Dedifferentiated amniotic fluid mesenchymal stem cell (primary cell): ENCODE data around the gene FAM228B.
"Not testable (repeated sequence)": the region's sequence is repeated elsewhere in the genome, so short reads cannot be mapped to it uniquely, and the experiment has no call there.

Experiments used
- DNase-seq: peaks from one replicate; pipeline ENCODE4 v3.0.0-alpha.2; 2016; ENCODE audit errors: extremely low spot score

Gene FAM228B

GRCh38 chr2:24159708-24160107, 36.4 kb downstream of the FAM228B start:
- no peak for DNase-seq

- DNase-seq = no peak
These were observed 37.5 kb downstream of the FAM228B start for GRCh38 chr2:24160761-24161160.

DNA sequence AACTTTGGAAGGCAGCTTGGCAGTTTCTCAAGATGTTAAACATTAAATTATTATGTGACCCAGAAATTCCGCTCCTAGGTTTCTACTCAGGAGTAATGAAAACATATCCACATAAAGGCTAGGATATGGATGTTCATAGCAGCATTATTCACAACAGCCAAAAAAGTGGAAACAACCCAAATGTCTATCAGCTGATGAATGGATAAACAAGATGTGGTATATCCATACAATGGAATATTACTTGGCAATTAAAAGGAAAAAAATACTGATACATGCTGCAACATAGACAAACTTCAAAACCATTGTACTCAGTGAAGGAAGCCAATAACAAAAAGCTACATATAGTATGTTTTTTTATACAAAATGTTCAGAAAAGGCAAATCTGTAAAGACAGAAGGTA, 39.2 kb downstream of the FAM228B start:
- no peak for DNase-seq

DNA sequence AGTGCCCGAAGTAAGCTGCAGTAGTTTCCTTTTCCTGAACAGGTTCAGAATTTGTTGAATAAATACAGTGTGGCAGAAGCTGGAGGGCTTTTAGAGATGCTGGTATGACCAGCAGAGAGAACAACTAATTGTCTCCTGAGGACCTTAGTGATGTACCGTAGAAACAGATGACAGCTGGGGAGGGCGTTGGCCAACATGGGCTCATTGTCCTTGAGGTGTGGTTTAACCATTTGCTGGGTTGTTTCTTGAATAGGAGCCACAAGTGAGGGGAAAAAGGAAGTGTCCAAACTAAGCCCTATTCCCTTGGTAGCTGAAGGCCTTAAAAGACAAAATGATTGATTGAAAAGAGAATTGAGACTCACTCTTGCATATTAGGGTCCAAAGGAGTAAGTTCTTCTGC, 39.9 kb downstream of the FAM228B start:
- DNase-seq = no peak

DNA sequence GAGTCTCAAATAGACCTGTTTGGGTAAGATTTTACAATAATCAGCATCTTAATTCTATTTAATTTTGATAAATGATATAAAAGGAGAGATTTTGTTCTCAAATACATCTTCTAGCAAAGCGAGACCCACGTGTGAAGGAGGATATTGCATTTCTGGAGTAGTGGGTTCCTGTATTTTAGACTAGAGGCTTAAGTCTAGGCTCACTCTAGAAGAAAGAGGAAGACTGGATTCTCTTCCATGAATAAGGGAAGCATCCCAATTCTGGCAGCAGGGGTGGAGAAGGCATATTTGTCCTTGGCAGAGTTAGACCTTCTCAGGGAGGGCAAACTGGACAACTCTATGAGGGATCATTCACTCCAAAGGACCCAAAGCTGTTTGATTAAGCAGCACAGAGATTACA, 40.3 kb downstream of the FAM228B start:
- no peak for DNase-seq

- no peak for DNase-seq
These were observed 41.2 kb downstream of the FAM228B start for GRCh38 chr2:24164416-24164973.

DNA sequence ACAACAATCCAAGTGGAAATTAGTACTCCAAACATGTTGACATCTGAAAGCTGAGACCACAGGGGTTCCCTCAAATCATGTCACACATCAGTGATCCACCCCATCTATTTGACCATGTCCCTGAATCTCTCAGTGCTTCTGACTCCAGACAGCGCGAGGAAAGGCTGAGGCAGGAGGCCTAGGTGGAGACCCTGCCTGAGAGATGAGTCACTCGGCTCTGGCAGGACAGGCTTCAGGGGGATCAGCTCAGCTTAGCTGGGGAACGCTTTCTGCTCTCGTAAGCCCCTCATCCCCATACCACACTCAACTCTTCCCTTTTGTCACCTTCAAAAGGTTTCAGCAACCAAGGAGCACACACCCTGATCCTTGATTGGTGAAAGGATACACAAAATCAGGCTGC, 45.8 kb downstream of the FAM228B start:
- DNase-seq = no peak

- no peak for DNase-seq
These were observed 51.6 kb downstream of the FAM228B start, which contains the start of gene FAM228A for GRCh38 chr2:24174851-24175277. Gene FAM228A, plus strand, starts transcription at chr2:24175053. Its CDS starts 428 bp downstream, at chr2:24175481.

- DNase-seq = no peak
These were observed 52.4 kb downstream of the FAM228B start for GRCh38 chr2:24175631-24176187.

DNA sequence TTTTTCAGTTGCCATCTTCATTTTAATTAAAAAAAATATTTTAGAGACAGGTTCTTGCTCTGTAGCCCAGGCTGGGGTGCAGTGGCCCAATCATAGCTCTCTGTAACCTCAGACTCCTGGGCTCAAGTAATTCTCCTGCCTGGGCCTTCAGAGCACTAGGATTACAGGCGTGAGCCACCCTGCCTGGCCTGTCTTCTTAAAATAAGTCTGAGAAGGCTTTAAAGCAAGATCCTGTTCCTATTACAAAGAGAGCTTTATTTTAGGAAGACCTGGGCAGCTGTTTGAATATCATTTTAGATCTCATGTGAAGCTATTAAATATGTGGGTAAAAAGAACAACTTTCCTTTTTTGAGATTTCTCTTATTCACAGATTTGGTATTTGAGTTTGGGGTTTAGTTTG, 53.1 kb downstream of the FAM228B start:
- DNase-seq = no peak

DNA sequence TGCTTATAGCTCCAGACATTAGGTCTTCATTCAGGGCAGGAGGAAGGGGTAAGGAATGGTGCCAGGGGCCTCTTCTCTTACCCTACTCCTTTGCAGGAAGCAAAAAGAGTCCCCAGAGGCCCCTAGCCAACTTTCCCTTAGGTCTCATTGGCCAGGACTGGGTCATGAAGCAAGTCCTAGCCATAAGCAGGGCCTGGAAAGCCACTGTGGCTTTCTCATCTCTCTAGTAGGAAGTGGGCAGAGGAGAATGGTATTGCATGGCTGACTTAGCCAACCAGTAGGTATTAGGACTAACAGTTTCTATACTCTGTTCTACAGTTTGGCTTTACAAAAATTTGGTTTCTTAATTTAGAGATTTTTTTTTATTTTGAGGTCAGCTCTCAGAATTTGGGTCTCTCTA, 56.4 kb downstream of the FAM228B start:
- DNase-seq = no peak

- DNase-seq = no peak
These were observed 58.6 kb downstream of the FAM228B start for GRCh38 chr2:24181849-24182248.

- DNase-seq = no peak
These were observed 59.2 kb downstream of the FAM228B start for GRCh38 chr2:24182507-24182906.

GRCh38 chr2:24183366-24184069, 60.2 kb downstream of the FAM228B start:
- no peak for DNase-seq

GRCh38 chr2:24189551-24189950, 66.3 kb downstream of the FAM228B start:
- no peak for DNase-seq

DNA sequence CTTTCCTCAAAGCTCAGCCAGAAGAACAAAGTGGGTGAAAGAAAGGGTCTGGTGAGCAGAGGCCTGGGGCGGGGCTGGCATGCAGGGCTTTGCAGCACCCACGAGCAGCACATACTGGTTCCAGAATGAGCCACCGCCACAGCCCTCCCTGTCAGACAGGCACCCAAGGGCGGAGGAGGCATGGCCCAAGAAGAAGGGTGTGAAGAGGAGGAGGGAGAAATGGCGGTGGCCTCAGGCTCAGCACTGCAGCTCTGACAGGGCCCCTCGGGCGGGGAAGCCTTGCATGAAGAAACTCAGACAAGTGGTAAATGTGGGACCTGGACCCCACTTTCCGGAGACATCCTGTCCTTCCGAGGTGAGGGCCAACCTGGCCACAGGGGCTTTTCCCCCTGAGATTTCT, 67.2 kb downstream of the FAM228B start:
- DNase-seq = no peak

DNA sequence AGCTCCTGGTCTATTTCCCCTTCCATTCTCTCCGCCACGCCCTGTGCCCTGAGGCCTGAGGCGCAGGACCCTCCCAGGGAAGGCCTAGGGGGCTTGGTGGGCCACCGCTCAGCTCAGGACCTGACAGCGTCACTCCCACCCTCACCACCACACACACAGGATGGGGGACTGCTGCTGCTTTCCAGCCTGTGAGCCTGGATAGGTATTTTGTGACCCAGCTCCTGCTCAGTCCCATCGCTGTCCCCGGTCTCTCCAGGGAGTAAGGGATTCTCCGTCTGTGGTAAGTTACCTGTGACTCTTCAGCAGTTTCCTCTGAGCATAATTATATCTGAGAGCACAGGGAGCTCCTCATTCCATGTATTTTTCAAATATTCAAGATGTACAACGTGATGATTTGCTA, 67.9 kb downstream of the FAM228B start:
- DNase-seq = no peak

DNA sequence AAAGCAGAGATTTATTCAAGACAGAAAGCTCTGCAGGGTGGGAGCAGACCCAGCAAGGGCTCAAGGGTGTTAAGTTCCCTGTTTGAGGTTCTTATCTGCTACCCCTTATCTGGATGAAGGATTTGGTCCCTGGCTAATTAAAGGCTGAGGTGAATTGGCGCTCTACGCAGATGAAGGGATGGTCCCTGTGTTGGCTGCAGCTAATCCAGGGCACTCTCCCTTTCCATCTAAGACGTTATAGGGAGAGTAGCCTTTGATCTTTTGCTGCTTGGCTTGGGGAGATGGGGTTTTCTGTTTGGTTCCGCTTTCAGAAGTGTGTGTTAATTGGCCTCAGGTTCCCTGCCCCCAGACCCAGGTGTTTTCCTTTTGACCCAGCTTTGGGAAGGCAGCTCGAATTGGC, 68.6 kb downstream of the FAM228B start:
- no peak for DNase-seq

DNA sequence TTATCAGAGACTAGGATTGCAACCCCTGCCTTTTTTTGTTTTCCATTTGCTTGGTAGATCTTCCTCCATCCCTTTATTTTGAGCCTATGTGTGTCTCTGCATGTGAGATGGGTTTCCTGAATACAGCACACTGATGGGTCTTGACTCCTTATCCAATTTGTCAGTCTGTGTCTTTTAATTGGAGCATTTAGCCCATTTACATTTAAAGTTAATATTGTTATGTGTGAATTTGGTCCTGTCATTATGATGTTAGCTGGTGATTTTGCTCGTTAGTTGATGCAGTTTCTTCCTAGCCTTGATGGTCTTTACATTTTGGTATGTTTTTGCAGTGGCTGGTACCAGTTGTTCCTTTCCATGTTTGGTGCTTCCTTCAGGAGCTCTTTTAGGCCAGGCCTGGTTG, 73.9 kb downstream of the FAM228B start:
- not testable (repeated sequence) for DNase-seq

GRCh38 chr2:24199968-24200590, 76.8 kb downstream of the FAM228B start:
- no peak for DNase-seq

DNA sequence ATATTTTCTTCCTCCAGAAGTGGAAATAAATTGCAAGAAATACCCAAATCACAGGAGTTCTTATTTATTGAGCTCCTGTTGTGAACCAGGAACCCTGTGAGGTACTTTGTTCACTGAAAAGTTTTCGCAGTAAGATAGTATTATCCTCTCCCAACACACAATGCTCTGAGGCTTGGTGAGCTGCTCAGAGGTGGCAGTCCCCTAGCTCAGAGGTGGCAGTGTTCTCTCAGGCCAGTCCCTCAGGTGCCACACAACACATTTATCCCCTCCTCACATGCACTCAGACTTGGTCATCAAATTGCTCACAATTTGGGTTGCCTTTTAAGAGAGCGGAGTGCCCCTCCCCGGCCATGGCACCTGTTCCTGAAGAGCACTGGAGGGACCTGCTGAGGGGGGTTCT, 77.5 kb downstream of the FAM228B start:
- DNase-seq = no peak

GRCh38 chr2:24203029-24203786, 79.9 kb downstream of the FAM228B start:
- no peak for DNase-seq
